HEK293 (cell line): ENCODE measurements around the gene PNLDC1.

Experiments used
- CTCF ChIA-PET: fragments of 350-600 bp; formaldehyde crosslinking; extraction: SDS; loops from one replicate; lab custom pipeline; 2021; ENCODE audit warnings: antibody characterized with exemption; lab: Yijun Ruan, JAX
- POLR2A ChIA-PET: fragments of 300-600 bp; formaldehyde crosslinking; extraction: SDS; loops from one replicate; lab custom pipeline; 2020; ENCODE audit warnings: antibody characterized with exemption, inconsistent platforms; lab: Yijun Ruan, JAX
- H3K27ac ChIP-seq: fragments of 200-500 bp; sonication (Bioruptor generic); 2 replicates; pipeline ENCODE4 v1.5.1; 2014; ENCODE audit warnings: low read depth, low read length, control low read depth, inconsistent platforms; ENCODE audit errors: extremely low read depth
- H3K36me3 ChIP-seq, 2 experiments: fragments of 200-500 bp in 1 of 2; sonication (Bioruptor generic) in 1 of 2; 1 replicate in 1 of 2; 2 replicates in 1 of 2; pipeline ENCODE4 v1.5.1; 2014 to 2017; ENCODE audit warnings: inconsistent platforms in 2 of 2, low read length in 2 of 2; ENCODE audit not compliant: control insufficient read depth in 2 of 2, insufficient read depth in 1 of 2
- H3K4me1 ChIP-seq: fragments of 200-500 bp; sonication (Bioruptor generic); 2 replicates; pipeline ENCODE4 v1.5.1; 2014; ENCODE audit warnings: mild to moderate bottlenecking, low read length, inconsistent platforms; ENCODE audit not compliant: control insufficient read depth, insufficient read depth
- H3K4me3 ChIP-seq: 2 replicates; pipeline ENCODE4 v1.5.1; 2011; ENCODE audit warnings: low read depth, mild to moderate bottlenecking, control low read depth, low read length, moderate library complexity
- H3K9me3 ChIP-seq: fragments of 200-500 bp; sonication (Bioruptor generic); 2 replicates; pipeline ENCODE4 v1.5.1; 2014; ENCODE audit warnings: low read depth, low read length, inconsistent platforms; ENCODE audit not compliant: control insufficient read depth, insufficient read depth
- BCL11B ChIP-seq: fragments of 450-650 bp; formaldehyde crosslinking; IDR thresholded peaks from 2 replicates; pipeline ENCODE4 v1.5.1; 2016; ENCODE audit warnings: low read depth, missing biosample characterization, missing genetic modification characterization
- HOXD13 ChIP-seq: sonication (generic); formaldehyde crosslinking; IDR thresholded peaks from 2 replicates; pipeline ENCODE4 v1.8.0; 2022; ENCODE audit warnings: missing genetic modification reagents, borderline replicate concordance
- KLF1 ChIP-seq: fragments of 450-650 bp; formaldehyde crosslinking; IDR thresholded peaks from 2 replicates; pipeline ENCODE4 v1.5.1; 2016; ENCODE audit warnings: missing biosample characterization, missing genetic modification characterization
- ZBTB44 ChIP-seq: fragments of 450-650 bp; IDR thresholded peaks from 2 replicates; pipeline ENCODE4 v1.5.1; 2018; ENCODE audit warnings: missing biosample characterization, mild to moderate bottlenecking, missing genetic modification characterization
- ZFHX2 ChIP-seq: fragments of 450-650 bp; formaldehyde crosslinking; conservative IDR thresholded peaks from 2 replicates; pipeline ENCODE4 v1.5.1; 2016; ENCODE audit warnings: missing biosample characterization, missing genetic modification characterization
- ZNF146 ChIP-seq: fragments of 450-650 bp; formaldehyde crosslinking; IDR thresholded peaks from 2 replicates; pipeline ENCODE4 v1.5.1; 2016; ENCODE audit warnings: missing biosample characterization, missing genetic modification characterization
- ZNF2 ChIP-seq: fragments of 450-650 bp; formaldehyde crosslinking; IDR thresholded peaks from 2 replicates; pipeline ENCODE4 v1.5.1; 2016; ENCODE audit warnings: missing biosample characterization, missing genetic modification characterization
- ZNF266 ChIP-seq: fragments of 450-650 bp; formaldehyde crosslinking; IDR thresholded peaks from 2 replicates; pipeline ENCODE4 v1.5.1; 2016; ENCODE audit warnings: missing biosample characterization, missing genetic modification characterization, low read depth
- ZNF335 ChIP-seq: fragments of 450-650 bp; formaldehyde crosslinking; conservative IDR thresholded peaks from 2 replicates; pipeline ENCODE4 v1.5.1; 2016; ENCODE audit warnings: missing biosample characterization, missing genetic modification characterization
- ZNF354C ChIP-seq: fragments of 450-650 bp; formaldehyde crosslinking; IDR thresholded peaks from 2 replicates; pipeline ENCODE4 v1.5.1; 2016; ENCODE audit warnings: missing biosample characterization, missing genetic modification characterization, low read depth, borderline replicate concordance
- ZNF394 ChIP-seq: fragments of 450-650 bp; formaldehyde crosslinking; IDR thresholded peaks from 2 replicates; pipeline ENCODE4 v1.5.1; 2016; ENCODE audit warnings: missing biosample characterization, missing genetic modification characterization, mild to moderate bottlenecking, moderate library complexity, borderline replicate concordance
- ZNF529 ChIP-seq: fragments of 450-650 bp; formaldehyde crosslinking; IDR thresholded peaks from 2 replicates; pipeline ENCODE4 v1.5.1; 2017; ENCODE audit warnings: missing genetic modification characterization, missing biosample characterization; ENCODE audit not compliant: insufficient replicate concordance
- ZNF561 ChIP-seq: fragments of 450-650 bp; IDR thresholded peaks from 2 replicates; pipeline ENCODE4 v1.5.1; 2018; ENCODE audit warnings: missing biosample characterization, missing genetic modification characterization, borderline replicate concordance
- ZNF658 ChIP-seq: fragments of 450-650 bp; formaldehyde crosslinking; IDR thresholded peaks from 2 replicates; pipeline ENCODE4; 2016; ENCODE audit warnings: missing biosample characterization, missing genetic modification characterization
- ZNF777 ChIP-seq: fragments of 450-650 bp; formaldehyde crosslinking; IDR thresholded peaks from 2 replicates; pipeline ENCODE4 v1.5.1; 2017; ENCODE audit warnings: missing biosample characterization, missing genetic modification characterization, borderline replicate concordance
- TF ChIP-seq, protein P1 (sequence below): fragments of 450-650 bp; formaldehyde crosslinking; IDR thresholded peaks from 2 replicates; pipeline ENCODE4 v1.5.1; 2016; ENCODE audit warnings: missing biosample characterization, missing genetic modification characterization
- TF ChIP-seq, protein P2 (sequence below): fragments of 450-650 bp; formaldehyde crosslinking; IDR thresholded peaks from 2 replicates; pipeline ENCODE4; 2016; ENCODE audit warnings: missing biosample characterization, missing genetic modification characterization
- TF ChIP-seq, protein P3 (sequence below): fragments of 450-650 bp; formaldehyde crosslinking; IDR thresholded peaks from 2 replicates; pipeline ENCODE4 v1.5.1; 2016; ENCODE audit warnings: missing biosample characterization, missing genetic modification characterization

The PNLDC1 gene

DNA sequence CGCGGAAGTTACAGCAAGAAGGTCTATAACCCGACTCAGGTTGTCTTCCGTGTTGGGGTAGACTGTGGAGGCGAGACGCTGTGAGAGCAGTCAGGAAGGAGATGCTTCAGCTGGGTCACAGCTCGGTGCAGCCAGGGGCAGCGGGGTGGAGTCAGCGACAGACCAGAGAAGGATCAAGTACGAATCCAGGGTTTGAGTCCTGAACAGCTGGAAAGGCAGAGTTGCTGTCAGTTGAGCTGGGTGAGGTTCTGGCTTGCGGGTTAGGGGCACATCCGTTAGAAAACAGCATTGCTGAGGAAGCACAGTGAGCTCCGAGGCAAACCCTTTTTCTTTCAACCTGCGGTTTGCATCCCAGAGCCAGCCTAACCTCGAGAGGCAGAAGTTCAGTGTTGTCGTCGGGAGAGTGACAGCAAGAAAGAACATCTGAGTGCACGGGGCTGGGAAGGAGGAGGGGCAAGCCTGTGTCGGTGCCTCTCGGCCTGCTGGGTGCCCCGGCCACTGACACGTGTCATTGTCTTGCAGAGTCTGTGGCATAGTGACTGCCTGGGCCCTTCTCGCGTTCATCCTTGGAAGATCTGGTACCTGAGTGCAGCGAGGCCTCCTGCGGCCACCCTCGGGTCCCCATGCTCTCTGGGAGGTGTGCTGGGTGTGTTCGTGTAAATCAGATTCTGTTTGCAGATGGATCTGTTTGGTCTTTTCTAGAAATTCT is 20.0 kb downstream of the PNLDC1 start:
- ChIA-PET POLR2A (interaction anchor here (1.6 kb wide), 1 partner anchor 29 kb away, joined by 5 read pairs; the partner anchor contains the start of gene MRPL18), CTCF (no interaction called here)
- H3K9me3 ChIP-seq: no peaks in the 10 kb centered on the region
- H3K36me3 ChIP-seq: no peaks in the 10 kb centered on the region
- H3K4me1 ChIP-seq: no peaks in the 10 kb centered on the region
- no peak for TF ChIP-seq ZFHX2 (tag by site-specific recombination)
- TF ChIP-seq, protein P1, sequence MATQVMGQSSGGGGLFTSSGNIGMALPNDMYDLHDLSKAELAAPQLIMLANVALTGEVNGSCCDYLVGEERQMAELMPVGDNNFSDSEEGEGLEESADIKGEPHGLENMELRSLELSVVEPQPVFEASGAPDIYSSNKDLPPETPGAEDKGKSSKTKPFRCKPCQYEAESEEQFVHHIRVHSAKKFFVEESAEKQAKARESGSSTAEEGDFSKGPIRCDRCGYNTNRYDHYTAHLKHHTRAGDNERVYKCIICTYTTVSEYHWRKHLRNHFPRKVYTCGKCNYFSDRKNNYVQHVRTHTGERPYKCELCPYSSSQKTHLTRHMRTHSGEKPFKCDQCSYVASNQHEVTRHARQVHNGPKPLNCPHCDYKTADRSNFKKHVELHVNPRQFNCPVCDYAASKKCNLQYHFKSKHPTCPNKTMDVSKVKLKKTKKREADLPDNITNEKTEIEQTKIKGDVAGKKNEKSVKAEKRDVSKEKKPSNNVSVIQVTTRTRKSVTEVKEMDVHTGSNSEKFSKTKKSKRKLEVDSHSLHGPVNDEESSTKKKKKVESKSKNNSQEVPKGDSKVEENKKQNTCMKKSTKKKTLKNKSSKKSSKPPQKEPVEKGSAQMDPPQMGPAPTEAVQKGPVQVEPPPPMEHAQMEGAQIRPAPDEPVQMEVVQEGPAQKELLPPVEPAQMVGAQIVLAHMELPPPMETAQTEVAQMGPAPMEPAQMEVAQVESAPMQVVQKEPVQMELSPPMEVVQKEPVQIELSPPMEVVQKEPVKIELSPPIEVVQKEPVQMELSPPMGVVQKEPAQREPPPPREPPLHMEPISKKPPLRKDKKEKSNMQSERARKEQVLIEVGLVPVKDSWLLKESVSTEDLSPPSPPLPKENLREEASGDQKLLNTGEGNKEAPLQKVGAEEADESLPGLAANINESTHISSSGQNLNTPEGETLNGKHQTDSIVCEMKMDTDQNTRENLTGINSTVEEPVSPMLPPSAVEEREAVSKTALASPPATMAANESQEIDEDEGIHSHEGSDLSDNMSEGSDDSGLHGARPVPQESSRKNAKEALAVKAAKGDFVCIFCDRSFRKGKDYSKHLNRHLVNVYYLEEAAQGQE (tag by site-specific recombination): no peak
- no peak for TF ChIP-seq ZNF561 (tag by site-specific recombination)
- no peak for TF ChIP-seq ZNF2 (tag by site-specific recombination)
- no peak for TF ChIP-seq ZNF335 (tag by site-specific recombination)
- no peak for TF ChIP-seq ZNF529
- TF ChIP-seq ZBTB44 (tag by site-specific recombination): no peak
- TF ChIP-seq ZNF777 (tag by site-specific recombination): no peak
- no peak for TF ChIP-seq ZNF394
- TF ChIP-seq ZNF146: no peak
- TF ChIP-seq ZNF658 (tag by site-specific recombination): no peak
- TF ChIP-seq ZNF266 (tag by site-specific recombination): no peak
- TF ChIP-seq BCL11B (tag by site-specific recombination): no peak
- TF ChIP-seq KLF1 (tag by site-specific recombination): no peak
- TF ChIP-seq, protein P2, sequence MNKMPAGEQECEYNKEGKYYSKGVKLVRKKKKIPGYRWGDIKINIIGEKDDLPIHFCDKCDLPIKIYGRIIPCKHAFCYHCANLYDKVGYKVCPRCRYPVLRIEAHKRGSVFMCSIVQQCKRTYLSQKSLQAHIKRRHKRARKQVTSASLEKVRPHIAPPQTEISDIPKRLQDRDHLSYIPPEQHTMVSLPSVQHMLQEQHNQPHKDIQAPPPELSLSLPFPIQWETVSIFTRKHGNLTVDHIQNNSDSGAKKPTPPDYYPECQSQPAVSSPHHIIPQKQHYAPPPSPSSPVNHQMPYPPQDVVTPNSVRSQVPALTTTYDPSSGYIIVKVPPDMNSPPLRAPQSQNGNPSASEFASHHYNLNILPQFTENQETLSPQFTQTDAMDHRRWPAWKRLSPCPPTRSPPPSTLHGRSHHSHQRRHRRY (tag by site-specific recombination): no peak
- no peak for TF ChIP-seq ZNF354C (tag by site-specific recombination)
- no peak overlapping the region for H3K4me3 ChIP-seq
- no peak overlapping the region for H3K27ac ChIP-seq

- ChIA-PET CTCF (no interaction called here), POLR2A (interaction anchor here (1.6 kb wide), 1 partner anchor 30 kb away, joined by 5 read pairs; the partner anchor contains the start of gene MRPL18)
- Histone ChIP-seq H3K36me3 (no peaks in the 10 kb centered on the region), H3K4me3 (no peak overlapping the region), H3K4me1 (no peaks in the 10 kb centered on the region), H3K9me3 (no peaks in the 10 kb centered on the region), H3K27ac (no peak overlapping the region)
- no peak for TF ChIP-seq HOXD13
- TF ChIP-seq, protein P3, sequence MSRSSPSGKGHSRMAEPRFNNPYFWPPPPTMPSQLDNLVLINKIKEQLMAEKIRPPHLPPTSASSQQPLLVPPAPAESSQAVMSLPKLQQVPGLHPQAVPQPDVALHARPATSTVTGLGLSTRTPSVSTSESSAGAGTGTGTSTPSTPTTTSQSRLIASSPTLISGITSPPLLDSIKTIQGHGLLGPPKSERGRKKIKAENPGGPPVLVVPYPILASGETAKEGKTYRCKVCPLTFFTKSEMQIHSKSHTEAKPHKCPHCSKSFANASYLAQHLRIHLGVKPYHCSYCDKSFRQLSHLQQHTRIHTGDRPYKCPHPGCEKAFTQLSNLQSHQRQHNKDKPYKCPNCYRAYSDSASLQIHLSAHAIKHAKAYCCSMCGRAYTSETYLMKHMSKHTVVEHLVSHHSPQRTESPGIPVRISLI: no peak
Measured at GRCh38 chr6:159821122-159821521, 21.0 kb downstream of the PNLDC1 start.
